ENCODE measurements around the gene SERPINB2. TPM values are rescaled to one million over a fixed set of nuclear protein-coding genes. Genes with fewer than 3 reads are reported as not detected.

The SERPINB2 gene
- total RNA-seq, 1 experiment from 2014 or later: not detected

Other genes starting within 250 kb of the SERPINB2 start
- not detected in 2 replicates for gene SERPINB4, start 243.4 kb upstream of the SERPINB2 start, total RNA-seq (2014; rRNA removed; shearing (Covaris generic))
- gene SERPINB3, start 225.8 kb upstream of the SERPINB2 start, total RNA-seq (2014; rRNA removed; shearing (Covaris generic)): not detected in 2 replicates
- not detected in 2 replicates for gene SERPINB11, start 184.7 kb upstream of the SERPINB2 start, total RNA-seq (2014; rRNA removed; shearing (Covaris generic))
- 0.21 and 0.59 TPM in 2 replicates for gene SERPINB7, start 112.3 kb upstream of the SERPINB2 start, total RNA-seq (2014; rRNA removed; shearing (Covaris generic))
- gene SERPINB10, start 20.3 kb downstream of the SERPINB2 start, total RNA-seq (2014; rRNA removed; shearing (Covaris generic)): 1.2 TPM in 1 of 2 replicates, not detected in the other
- not detected in 2 replicates for gene HMSD, start 61.6 kb downstream of the SERPINB2 start, total RNA-seq (2014; rRNA removed; shearing (Covaris generic))
- 7.5 and 9.2 TPM in 2 replicates for gene SERPINB8, start 82.4 kb downstream of the SERPINB2 start, total RNA-seq (2014; rRNA removed; shearing (Covaris generic))

All from SK-MEL-5 (cell line).